ENCODE results near the gene RAD51C. TPM values are rescaled to one million over a fixed set of nuclear protein-coding genes. Genes with fewer than 3 reads are reported as not detected.

RAD51C gene
- total RNA-seq, 1 donor from 2014 or later, result 9.4 TPM

DNA sequence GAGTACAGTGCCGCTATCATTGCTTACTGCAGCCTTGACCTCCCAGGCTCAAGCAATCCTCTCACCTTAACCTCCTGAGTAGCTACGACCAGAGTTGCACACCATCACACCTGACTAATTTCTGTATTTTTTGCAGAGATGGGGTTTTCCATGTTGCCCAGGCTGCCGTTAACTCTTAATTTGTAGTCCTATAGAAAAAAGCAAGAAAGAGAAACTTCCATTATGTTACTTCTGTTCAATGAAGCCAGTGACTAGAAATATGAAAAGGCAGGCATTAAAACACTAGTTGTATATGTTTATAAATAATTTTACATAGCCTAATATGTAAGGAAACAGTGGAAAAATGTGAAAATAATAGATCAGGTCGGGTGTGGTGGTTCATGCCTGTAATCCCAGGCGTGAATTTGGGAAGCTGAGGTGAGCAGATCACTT lies 9.7 kb downstream of the RAD51C start:
- H3K4me3 ChIP-seq (ENCODE audit: insufficient read depth, low read depth, low read length), result no peak overlapping the region
- Mint-ChIP-seq H3K9me3 (ENCODE audit: unreplicated experiment) (no peaks in the 10 kb centered on the region), H3K4me1 (ENCODE audit: low read depth, unreplicated experiment) (peaks cover 7% of the 10 kb centered on the region), H3K27me3 (ENCODE audit: low read depth, unreplicated experiment) (no peaks in the 10 kb centered on the region), H3K27ac (ENCODE audit: unreplicated experiment) (no peak overlapping the region), H3K4me3 (ENCODE audit: unreplicated experiment) (no peak overlapping the region), H3K36me3 (ENCODE audit: low read depth, unreplicated experiment) (no peaks in the 10 kb centered on the region)
- H4K20me1 ChIP-seq (ENCODE audit: insufficient read depth, low read length), result no peaks in the 10 kb centered on the region
- no peaks in the 10 kb centered on the region for H3K27me3 ChIP-seq (ENCODE audit: insufficient read depth, low read length)
- TF ChIP-seq, protein P1, sequence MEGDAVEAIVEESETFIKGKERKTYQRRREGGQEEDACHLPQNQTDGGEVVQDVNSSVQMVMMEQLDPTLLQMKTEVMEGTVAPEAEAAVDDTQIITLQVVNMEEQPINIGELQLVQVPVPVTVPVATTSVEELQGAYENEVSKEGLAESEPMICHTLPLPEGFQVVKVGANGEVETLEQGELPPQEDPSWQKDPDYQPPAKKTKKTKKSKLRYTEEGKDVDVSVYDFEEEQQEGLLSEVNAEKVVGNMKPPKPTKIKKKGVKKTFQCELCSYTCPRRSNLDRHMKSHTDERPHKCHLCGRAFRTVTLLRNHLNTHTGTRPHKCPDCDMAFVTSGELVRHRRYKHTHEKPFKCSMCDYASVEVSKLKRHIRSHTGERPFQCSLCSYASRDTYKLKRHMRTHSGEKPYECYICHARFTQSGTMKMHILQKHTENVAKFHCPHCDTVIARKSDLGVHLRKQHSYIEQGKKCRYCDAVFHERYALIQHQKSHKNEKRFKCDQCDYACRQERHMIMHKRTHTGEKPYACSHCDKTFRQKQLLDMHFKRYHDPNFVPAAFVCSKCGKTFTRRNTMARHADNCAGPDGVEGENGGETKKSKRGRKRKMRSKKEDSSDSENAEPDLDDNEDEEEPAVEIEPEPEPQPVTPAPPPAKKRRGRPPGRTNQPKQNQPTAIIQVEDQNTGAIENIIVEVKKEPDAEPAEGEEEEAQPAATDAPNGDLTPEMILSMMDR (IDR thresholded peaks at IDR 0.05; ENCODE audit: insufficient read depth, low read depth, low read length), result no peak
- TF ChIP-seq EZH2 (IDR thresholded peaks at IDR 0.05; ENCODE audit: insufficient read depth, low read length), result no peak
- DNase-seq (ENCODE audit: low read depth) (no peak), FAIRE-seq (no peak)
- no peaks in the 10 kb centered on the region for H3K79me2 ChIP-seq (ENCODE audit: insufficient read depth, low read length)
- peaks cover 11% of the 10 kb centered on the region for H3K4me1 ChIP-seq (ENCODE audit: insufficient read depth, low read length)
- no peak overlapping the region for H3K4me2 ChIP-seq (ENCODE audit: low read length)
- no peak overlapping the region for H3K27ac ChIP-seq (ENCODE audit: low read depth, low read length)
- no peak overlapping the region for H3K9ac ChIP-seq (ENCODE audit: low read length)
- H3K36me3 ChIP-seq (ENCODE audit: insufficient read depth, low read length), result no peaks in the 10 kb centered on the region
- H3K9me3 ChIP-seq (ENCODE audit: insufficient read depth, low read depth, low read length), result no peaks in the 10 kb centered on the region
- no peak overlapping the region for H2AFZ ChIP-seq (ENCODE audit: low read depth, low read length)

DNA sequence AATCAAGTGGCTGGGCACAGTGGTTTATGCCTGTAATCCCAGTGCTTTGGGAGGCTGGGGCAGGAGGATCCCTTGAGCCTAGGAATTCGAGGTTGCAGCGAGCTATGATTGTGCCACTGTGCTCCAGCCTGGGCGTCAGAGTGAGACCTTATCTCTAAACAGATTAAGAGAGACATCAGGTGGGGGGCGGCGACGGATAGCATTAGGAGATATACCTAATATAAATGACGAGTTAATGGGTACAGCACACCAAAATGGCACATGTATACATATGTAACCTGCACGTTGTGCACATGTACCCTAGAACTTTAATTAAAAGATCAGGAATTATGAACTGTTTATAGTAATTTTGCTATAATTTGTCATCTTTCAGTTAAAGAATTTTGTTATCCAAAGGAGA lies 10.3 kb downstream of the RAD51C start:
- Histone ChIP-seq H4K20me1 (ENCODE audit: insufficient read depth, low read length) (no peaks in the 10 kb centered on the region), H3K9me3 (ENCODE audit: insufficient read depth, low read depth, low read length) (no peaks in the 10 kb centered on the region), H3K4me1 (ENCODE audit: insufficient read depth, low read length) (peaks cover 11% of the 10 kb centered on the region), H3K27ac (ENCODE audit: low read depth, low read length) (peak overlapping the region; percentile 32), H3K9ac (ENCODE audit: low read length) (peak overlapping the region; percentile 9), H3K4me2 (ENCODE audit: low read length) (peak overlapping the region; percentile 43), H3K27me3 (ENCODE audit: insufficient read depth, low read length) (no peaks in the 10 kb centered on the region), H3K79me2 (ENCODE audit: insufficient read depth, low read length) (no peaks in the 10 kb centered on the region), H3K4me3 (ENCODE audit: insufficient read depth, low read depth, low read length) (no peak overlapping the region), H2AFZ (ENCODE audit: low read depth, low read length) (no peak overlapping the region), H3K36me3 (ENCODE audit: insufficient read depth, low read length) (no peaks in the 10 kb centered on the region)
- FAIRE-seq (no peak), DNase-seq (ENCODE audit: low read depth) (no peak)
- Mint-ChIP-seq H3K4me1 (ENCODE audit: low read depth, unreplicated experiment) (peaks cover 7% of the 10 kb centered on the region), H3K27ac (ENCODE audit: unreplicated experiment) (peak overlapping the region; percentile 75), H3K36me3 (ENCODE audit: low read depth, unreplicated experiment) (no peaks in the 10 kb centered on the region), H3K9me3 (ENCODE audit: unreplicated experiment) (no peaks in the 10 kb centered on the region), H3K4me3 (ENCODE audit: unreplicated experiment) (no peak overlapping the region), H3K27me3 (ENCODE audit: low read depth, unreplicated experiment) (no peaks in the 10 kb centered on the region)
- no peak for TF ChIP-seq EZH2 (IDR thresholded peaks at IDR 0.05; ENCODE audit: insufficient read depth, low read length)
- TF ChIP-seq, protein P1 (IDR thresholded peaks at IDR 0.05; ENCODE audit: insufficient read depth, low read depth, low read length), result no peak

DNA sequence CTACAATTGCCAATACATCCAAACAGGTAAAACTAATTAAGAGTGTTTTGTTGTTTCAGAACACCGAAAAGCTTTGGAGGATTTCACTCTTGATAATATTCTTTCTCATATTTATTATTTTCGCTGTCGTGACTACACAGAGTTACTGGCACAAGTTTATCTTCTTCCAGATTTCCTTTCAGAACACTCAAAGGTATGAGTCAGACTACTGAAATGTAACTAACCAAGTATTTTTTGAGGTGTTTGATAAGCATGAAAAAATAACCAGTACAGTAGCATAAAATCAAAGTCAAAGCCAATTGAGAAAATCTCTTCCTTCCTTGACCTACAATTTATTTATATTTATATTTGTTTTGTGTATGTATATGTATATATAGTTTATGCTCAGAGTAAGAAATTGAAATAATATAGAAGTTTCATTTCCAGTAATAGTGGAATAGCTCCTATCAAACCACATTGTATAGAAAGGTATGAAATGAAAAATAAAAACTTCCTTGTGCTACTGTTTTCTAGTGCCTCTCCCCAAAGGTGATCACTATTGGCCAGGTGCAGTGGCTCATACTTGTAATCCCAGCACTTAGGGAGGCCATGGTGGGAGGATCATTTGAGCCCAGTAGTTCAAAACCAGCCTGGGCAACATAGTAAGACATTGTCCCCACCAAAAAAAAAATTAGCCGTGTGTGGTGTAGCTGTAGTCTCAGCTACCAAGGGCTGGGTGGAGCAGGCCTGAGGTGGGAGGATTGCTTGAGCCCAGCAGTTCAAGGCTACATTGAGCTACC lies 10.9 kb downstream of the RAD51C start:
- Mint-ChIP-seq H3K27ac (ENCODE audit: unreplicated experiment) (no peak overlapping the region), H3K4me1 (ENCODE audit: low read depth, unreplicated experiment) (peaks cover 7% of the 10 kb centered on the region), H3K9me3 (ENCODE audit: unreplicated experiment) (no peaks in the 10 kb centered on the region), H3K36me3 (ENCODE audit: low read depth, unreplicated experiment) (no peaks in the 10 kb centered on the region), H3K27me3 (ENCODE audit: low read depth, unreplicated experiment) (no peaks in the 10 kb centered on the region), H3K4me3 (ENCODE audit: unreplicated experiment) (no peak overlapping the region)
- Histone ChIP-seq H3K36me3 (ENCODE audit: insufficient read depth, low read length) (no peaks in the 10 kb centered on the region), H3K27ac (ENCODE audit: low read depth, low read length) (peak overlapping the region; percentile 32), H3K9ac (ENCODE audit: low read length) (peak overlapping the region; percentile 9), H4K20me1 (ENCODE audit: insufficient read depth, low read length) (no peaks in the 10 kb centered on the region), H3K79me2 (ENCODE audit: insufficient read depth, low read length) (no peaks in the 10 kb centered on the region), H3K4me1 (ENCODE audit: insufficient read depth, low read length) (peaks cover 11% of the 10 kb centered on the region), H3K27me3 (ENCODE audit: insufficient read depth, low read length) (no peaks in the 10 kb centered on the region), H3K4me2 (ENCODE audit: low read length) (peak overlapping the region; percentile 43), H3K9me3 (ENCODE audit: insufficient read depth, low read depth, low read length) (no peaks in the 10 kb centered on the region), H2AFZ (ENCODE audit: low read depth, low read length) (no peak overlapping the region), H3K4me3 (ENCODE audit: insufficient read depth, low read depth, low read length) (no peak overlapping the region)
- TF ChIP-seq, protein P1 (IDR thresholded peaks at IDR 0.05; ENCODE audit: insufficient read depth, low read depth, low read length), result no peak
- no peak for TF ChIP-seq EZH2 (IDR thresholded peaks at IDR 0.05; ENCODE audit: insufficient read depth, low read length)
- DNase-seq (ENCODE audit: low read depth), result peak; percentile 78
- FAIRE-seq, result no peak
